H1 (cell line): ENCODE measurements around the gene TRA2A. TPM values are rescaled to one million over a fixed set of nuclear protein-coding genes. Genes with fewer than 3 reads are reported as not detected.

ENCODE experiments used
- ATF2 ChIP-seq: IDR thresholded peaks from 2 replicates; pipeline ENCODE4 v1.6.1; 2012; ENCODE audit warnings: low read length, inconsistent platforms
- CTCF ChIP-seq, 3 experiments: IDR thresholded peaks; 1 replicate in 2 of 3; 2 replicates in 1 of 3; pipeline versions ENCODE4 v1.5.1 to v1.6.1; 2011; ENCODE audit warnings: low read length in 3 of 3, mild to moderate bottlenecking in 3 of 3, inconsistent platforms in 2 of 3, low read depth in 1 of 3, moderate library complexity in 1 of 3; ENCODE audit not compliant: insufficient read depth in 1 of 3; ENCODE audit errors: control extremely low read depth in 1 of 3
- JUN ChIP-seq: IDR thresholded peaks from 2 replicates; pipeline ENCODE4 v1.6.1; 2011; ENCODE audit warnings: low read depth, mild to moderate bottlenecking, improper control_type of control experiment, low read length
- polyA plus RNA-seq, 7 experiments: library from polyadenylated mRNA; depleted of rRNA in 3 of 7; stranded (reverse) in 5 of 7; unstranded in 2 of 7; fragments of >200 nt in 5 of 7; fragments of 200-250 nt in 2 of 7; gene quantifications; 1 replicate in 5 of 7; 2 replicates in 1 of 7; 4 replicates in 1 of 7; pipeline versions ENCODE4 v1.2.1 to v1.2.3, GENCODE V29; 2011 to 2013; ENCODE audit warnings: missing spikeins in 2 of 7, mixed read lengths in 2 of 7
- total RNA-seq: library from RNA; stranded (reverse); fragmentation: NEBNext Ultra II Directional; extraction: Animal tissue kit (Norgen Biotek cat#: 25700); gene quantifications from 2 replicates; pipeline ENCODE4 v1.2.1, GENCODE V29; 2021

TRA2A gene
- total and polyA plus RNA-seq, 2 of the 8 experiments (the other 6 are each of a cell fraction or from before 2014, with no cell fraction given) = 116 to 125 TPM

- TF ChIP-seq CTCF (IDR thresholded peaks at IDR 0.05; ENCODE audit: control extremely low read depth in 1 of 3, insufficient read depth in 1 of 3, low read depth in 1 of 3, low read length in 3 of 3) (no peak), ATF2 (no peak), JUN (no peak)
These were observed 7.3 kb downstream of the TRA2A start (continued) for GRCh38 chr7:23524473-23524872.
